K562 (cell line): ENCODE results near the gene APOO. TPM values are rescaled to one million over a fixed set of nuclear protein-coding genes. Genes with fewer than 3 reads are reported as not detected.

Source experiments
- CBFA2T3 ChIP-seq: fragments of 450-650 bp; IDR thresholded peaks from 2 replicates; pipeline ENCODE4 v1.6.1; 2017
- EWSR1 ChIP-seq: fragments of 450-650 bp; IDR thresholded peaks from 2 replicates; pipeline ENCODE4 v1.6.1; 2018; ENCODE audit warnings: borderline replicate concordance, mild to moderate bottlenecking, low read depth, moderate library complexity; ENCODE audit not compliant: partially characterized antibody
- FOXJ3 ChIP-seq: sonication (generic); formaldehyde crosslinking; IDR thresholded peaks from 2 replicates; pipeline ENCODE4 v1.4.0; 2020; ENCODE audit warnings: mild to moderate bottlenecking, missing genetic modification reagents
- HOXB6 ChIP-seq: fragments of 250-450 bp; sonication (Bioruptor Pico); IDR thresholded peaks from 2 replicates; pipeline ENCODE4 v1.5.1; 2022; ENCODE audit warnings: mild to moderate bottlenecking, borderline replicate concordance
- KLF13 ChIP-seq: fragments of 450-650 bp; IDR thresholded peaks from 2 replicates; pipeline ENCODE4 v1.6.1; 2016; ENCODE audit warnings: missing genetic modification characterization, low read depth, mild to moderate bottlenecking, missing compliant biosample characterization, moderate library complexity, borderline replicate concordance
- SMARCA4 ChIP-seq: fragments of 450-650 bp; IDR thresholded peaks from 2 replicates; pipeline ENCODE4 v1.6.1; 2016
- SMARCB1 ChIP-seq: IDR thresholded peaks from 2 replicates; pipeline ENCODE4 v1.6.1; 2011; ENCODE audit warnings: improper control_type of control experiment, low read depth; ENCODE audit not compliant: insufficient read length
- ZNF212 ChIP-seq: fragments of 450-650 bp; formaldehyde crosslinking; IDR thresholded peaks from 2 replicates; pipeline ENCODE4 v1.4.0; 2020; ENCODE audit warnings: mild to moderate bottlenecking
- ZNF347 ChIP-seq: fragments of 450-650 bp; formaldehyde crosslinking; IDR thresholded peaks from 2 replicates; pipeline ENCODE4 v1.4.0; 2020; ENCODE audit warnings: low read depth, mild to moderate bottlenecking, moderate library complexity
- ZSCAN32 ChIP-seq: fragments of 450-650 bp; formaldehyde crosslinking; IDR thresholded peaks from 2 replicates; pipeline ENCODE4 v1.4.0; 2020; ENCODE audit warnings: mild to moderate bottlenecking, moderate library complexity
- polyA plus RNA-seq, 8 experiments: library from polyadenylated mRNA; depleted of rRNA in 4 of 8; stranded (reverse) in 5 of 8; unstranded in 3 of 8; fragments of >200 nt; fragmentation: Nextera tagmentation in 2 of 8; fragmentation: Illumina TruSeq in 1 of 8; extraction: Ambion mirVana in 2 of 8; extraction: Trizol in 1 of 8; gene quantifications; 2 replicates each; pipeline versions ENCODE4 v1.2.1 to v1.2.3, GENCODE V29; 2011 to 2014; ENCODE audit warnings: inconsistent platforms in 1 of 8, missing spikeins in 1 of 8
- total RNA-seq, 7 experiments: library from RNA; depleted of rRNA in 6 of 7; stranded (reverse); fragments of >200 nt in 6 of 7; fragmentation: Illumina TruSeq in 2 of 7; extraction: Trizol in 2 of 7; gene quantifications; 2 replicates each; pipeline versions ENCODE4 v1.2.1 to v1.2.3, GENCODE V29; 2011 to 2021; ENCODE audit warnings: low replicate concordance in 1 of 7
- TF ChIP-seq, protein P1 (sequence below): fragments of 250-450 bp; sonication (Bioruptor Pico); IDR thresholded peaks from 2 replicates; pipeline ENCODE4 v1.8.0; 2022; ENCODE audit warnings: inconsistent platforms
- TF ChIP-seq, protein P2 (sequence below): sonication (generic); formaldehyde crosslinking; IDR thresholded peaks from 2 replicates; pipeline ENCODE4 v1.8.0; 2022; ENCODE audit warnings: mild to moderate bottlenecking, missing genetic modification reagents

Gene APOO
- total and polyA plus RNA-seq, 9 of the 15 experiments (the other 6 are each of a cell fraction or from before 2014, with no cell fraction given): 37.3 to 76.4 (median 60.8) TPM

DNA sequence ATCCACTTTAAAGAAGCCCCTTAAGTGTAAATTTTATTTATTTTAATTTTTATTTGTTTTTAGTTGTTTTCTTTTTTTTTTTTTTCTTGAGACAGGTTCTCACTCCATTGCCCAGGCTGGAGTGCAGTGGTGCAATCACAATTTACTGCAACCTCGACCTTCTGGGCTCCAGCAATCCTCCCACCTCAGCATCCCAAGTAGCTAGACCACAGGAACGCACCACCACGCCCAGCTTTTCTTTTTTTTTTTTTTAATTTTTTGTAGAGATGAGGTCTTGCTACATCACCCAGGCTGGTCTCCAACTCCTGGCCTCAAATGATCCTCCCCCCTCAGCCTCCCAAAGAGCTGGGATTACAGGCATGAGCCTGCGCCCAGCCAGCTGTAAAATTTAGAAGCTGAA is 118.8 kb downstream of the APOO start (continued):
- TF ChIP-seq HOXB6 (no peak), KLF13 (tag) (no peak), EWSR1 (no peak), SMARCB1 (no peak), ZNF347 (CRISPR knock-in tag) (no peak), ZNF212 (CRISPR knock-in tag) (no peak), SMARCA4 (no peak), FOXJ3 (CRISPR knock-in tag) (no peak), ZSCAN32 (no peak), CBFA2T3 (no peak)
- TF ChIP-seq, protein P1, sequence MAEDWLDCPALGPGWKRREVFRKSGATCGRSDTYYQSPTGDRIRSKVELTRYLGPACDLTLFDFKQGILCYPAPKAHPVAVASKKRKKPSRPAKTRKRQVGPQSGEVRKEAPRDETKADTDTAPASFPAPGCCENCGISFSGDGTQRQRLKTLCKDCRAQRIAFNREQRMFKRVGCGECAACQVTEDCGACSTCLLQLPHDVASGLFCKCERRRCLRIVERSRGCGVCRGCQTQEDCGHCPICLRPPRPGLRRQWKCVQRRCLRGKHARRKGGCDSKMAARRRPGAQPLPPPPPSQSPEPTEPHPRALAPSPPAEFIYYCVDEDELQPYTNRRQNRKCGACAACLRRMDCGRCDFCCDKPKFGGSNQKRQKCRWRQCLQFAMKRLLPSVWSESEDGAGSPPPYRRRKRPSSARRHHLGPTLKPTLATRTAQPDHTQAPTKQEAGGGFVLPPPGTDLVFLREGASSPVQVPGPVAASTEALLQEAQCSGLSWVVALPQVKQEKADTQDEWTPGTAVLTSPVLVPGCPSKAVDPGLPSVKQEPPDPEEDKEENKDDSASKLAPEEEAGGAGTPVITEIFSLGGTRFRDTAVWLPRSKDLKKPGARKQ (CRISPR knock-in tag): no peak
- TF ChIP-seq, protein P2, sequence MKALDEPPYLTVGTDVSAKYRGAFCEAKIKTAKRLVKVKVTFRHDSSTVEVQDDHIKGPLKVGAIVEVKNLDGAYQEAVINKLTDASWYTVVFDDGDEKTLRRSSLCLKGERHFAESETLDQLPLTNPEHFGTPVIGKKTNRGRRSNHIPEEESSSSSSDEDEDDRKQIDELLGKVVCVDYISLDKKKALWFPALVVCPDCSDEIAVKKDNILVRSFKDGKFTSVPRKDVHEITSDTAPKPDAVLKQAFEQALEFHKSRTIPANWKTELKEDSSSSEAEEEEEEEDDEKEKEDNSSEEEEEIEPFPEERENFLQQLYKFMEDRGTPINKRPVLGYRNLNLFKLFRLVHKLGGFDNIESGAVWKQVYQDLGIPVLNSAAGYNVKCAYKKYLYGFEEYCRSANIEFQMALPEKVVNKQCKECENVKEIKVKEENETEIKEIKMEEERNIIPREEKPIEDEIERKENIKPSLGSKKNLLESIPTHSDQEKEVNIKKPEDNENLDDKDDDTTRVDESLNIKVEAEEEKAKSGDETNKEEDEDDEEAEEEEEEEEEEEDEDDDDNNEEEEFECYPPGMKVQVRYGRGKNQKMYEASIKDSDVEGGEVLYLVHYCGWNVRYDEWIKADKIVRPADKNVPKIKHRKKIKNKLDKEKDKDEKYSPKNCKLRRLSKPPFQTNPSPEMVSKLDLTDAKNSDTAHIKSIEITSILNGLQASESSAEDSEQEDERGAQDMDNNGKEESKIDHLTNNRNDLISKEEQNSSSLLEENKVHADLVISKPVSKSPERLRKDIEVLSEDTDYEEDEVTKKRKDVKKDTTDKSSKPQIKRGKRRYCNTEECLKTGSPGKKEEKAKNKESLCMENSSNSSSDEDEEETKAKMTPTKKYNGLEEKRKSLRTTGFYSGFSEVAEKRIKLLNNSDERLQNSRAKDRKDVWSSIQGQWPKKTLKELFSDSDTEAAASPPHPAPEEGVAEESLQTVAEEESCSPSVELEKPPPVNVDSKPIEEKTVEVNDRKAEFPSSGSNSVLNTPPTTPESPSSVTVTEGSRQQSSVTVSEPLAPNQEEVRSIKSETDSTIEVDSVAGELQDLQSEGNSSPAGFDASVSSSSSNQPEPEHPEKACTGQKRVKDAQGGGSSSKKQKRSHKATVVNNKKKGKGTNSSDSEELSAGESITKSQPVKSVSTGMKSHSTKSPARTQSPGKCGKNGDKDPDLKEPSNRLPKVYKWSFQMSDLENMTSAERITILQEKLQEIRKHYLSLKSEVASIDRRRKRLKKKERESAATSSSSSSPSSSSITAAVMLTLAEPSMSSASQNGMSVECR (CRISPR knock-in tag): no peak
